ENCODE results near the gene EFNA5. TPM values are rescaled to one million over a fixed set of nuclear protein-coding genes. Genes with fewer than 3 reads are reported as not detected.

Gene EFNA5
- polyA plus RNA-seq, 3 donors: 0.01 TPM; not detected in 2

DNA sequence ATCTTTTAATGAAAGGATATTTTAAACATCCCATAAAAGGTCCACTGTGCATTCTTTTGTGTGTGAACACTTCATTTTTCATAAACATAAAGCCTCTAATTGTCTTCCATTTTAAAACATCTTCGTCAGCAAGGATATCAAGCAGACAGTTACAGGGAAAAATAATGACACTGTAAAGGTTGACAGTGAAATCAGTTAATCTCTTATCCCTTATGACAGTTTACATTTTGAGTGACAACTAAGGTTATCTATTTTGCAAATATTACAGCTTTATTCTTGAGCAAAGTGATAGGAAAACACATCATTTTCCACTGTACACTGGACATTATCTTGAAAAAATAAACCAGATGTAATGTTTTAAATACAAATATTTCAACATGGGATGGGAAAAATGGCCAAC is 28.7 kb upstream of the EFNA5 start:
- H3K79me2 ChIP-seq (ENCODE audit: insufficient read depth, low read length): no peaks in the 10 kb centered on the region
- H3K4me1 ChIP-seq (ENCODE audit: control insufficient read depth in 1 of 2, insufficient read depth in 2 of 2, low read length in 2 of 2): no peaks in the 10 kb centered on the region
- H3K9ac ChIP-seq (ENCODE audit: insufficient read depth, low read length, poor library complexity, severe bottlenecking): no peak overlapping the region
- no peak overlapping the region for H3K4me3 ChIP-seq (replicated peaks in 1 of 3; ENCODE audit: low read depth in 2 of 3, low read length in 3 of 3)
- H3K36me3 Mint-ChIP-seq: no peaks in the 10 kb centered on the region
- TF ChIP-seq, protein P1, sequence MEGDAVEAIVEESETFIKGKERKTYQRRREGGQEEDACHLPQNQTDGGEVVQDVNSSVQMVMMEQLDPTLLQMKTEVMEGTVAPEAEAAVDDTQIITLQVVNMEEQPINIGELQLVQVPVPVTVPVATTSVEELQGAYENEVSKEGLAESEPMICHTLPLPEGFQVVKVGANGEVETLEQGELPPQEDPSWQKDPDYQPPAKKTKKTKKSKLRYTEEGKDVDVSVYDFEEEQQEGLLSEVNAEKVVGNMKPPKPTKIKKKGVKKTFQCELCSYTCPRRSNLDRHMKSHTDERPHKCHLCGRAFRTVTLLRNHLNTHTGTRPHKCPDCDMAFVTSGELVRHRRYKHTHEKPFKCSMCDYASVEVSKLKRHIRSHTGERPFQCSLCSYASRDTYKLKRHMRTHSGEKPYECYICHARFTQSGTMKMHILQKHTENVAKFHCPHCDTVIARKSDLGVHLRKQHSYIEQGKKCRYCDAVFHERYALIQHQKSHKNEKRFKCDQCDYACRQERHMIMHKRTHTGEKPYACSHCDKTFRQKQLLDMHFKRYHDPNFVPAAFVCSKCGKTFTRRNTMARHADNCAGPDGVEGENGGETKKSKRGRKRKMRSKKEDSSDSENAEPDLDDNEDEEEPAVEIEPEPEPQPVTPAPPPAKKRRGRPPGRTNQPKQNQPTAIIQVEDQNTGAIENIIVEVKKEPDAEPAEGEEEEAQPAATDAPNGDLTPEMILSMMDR (IDR thresholded peaks at IDR 0.05): no peak
- no peak overlapping the region for H3K4me2 ChIP-seq (replicated peaks; ENCODE audit: extremely low read depth, low read length, poor library complexity, severe bottlenecking)
- peaks cover 0 to 5% (median 3%) of the 10 kb centered on the region in 7 donors for H3K9me3 Mint-ChIP-seq
- no peaks in the 10 kb centered on the region for H3K9me3 ChIP-seq (replicated peaks in 1 of 2; ENCODE audit: control insufficient read depth in 1 of 2, insufficient read depth in 1 of 2, low read length in 2 of 2)
- H2AFZ ChIP-seq (ENCODE audit: insufficient read depth, low read depth, low read length, poor library complexity, severe bottlenecking): no peak overlapping the region
- H3K27me3 ChIP-seq (ENCODE audit: control insufficient read depth in 2 of 2, insufficient read depth in 2 of 2, low read length in 2 of 2): no peaks in the 10 kb centered on the region
- no peak overlapping the region for H3K27ac Mint-ChIP-seq
- H3K36me3 ChIP-seq (replicated peaks in 1 of 2; ENCODE audit: control insufficient read depth in 1 of 2, insufficient read depth in 2 of 2, low read length in 2 of 2): no peaks in the 10 kb centered on the region
- H3K4me1 Mint-ChIP-seq: no peaks in the 10 kb centered on the region
- DNase-seq: no peak
- no CpG with 5 or more reads among the region's 1 CpG for WGBS (ENCODE audit: insufficient coverage)
- H4K20me1 ChIP-seq (ENCODE audit: insufficient read depth, low read length): no peaks in the 10 kb centered on the region
- H3K27ac ChIP-seq (ENCODE audit: low read depth in 1 of 2, low read length in 2 of 2): no peak overlapping the region
- no peaks in the 10 kb centered on the region for H3K27me3 Mint-ChIP-seq (ENCODE audit: low read depth in 3 of 3)
- intact Hi-C loops (cut with micrococcal nuclease): no loop called here
- H3K4me3 Mint-ChIP-seq: no peak overlapping the region

DNA sequence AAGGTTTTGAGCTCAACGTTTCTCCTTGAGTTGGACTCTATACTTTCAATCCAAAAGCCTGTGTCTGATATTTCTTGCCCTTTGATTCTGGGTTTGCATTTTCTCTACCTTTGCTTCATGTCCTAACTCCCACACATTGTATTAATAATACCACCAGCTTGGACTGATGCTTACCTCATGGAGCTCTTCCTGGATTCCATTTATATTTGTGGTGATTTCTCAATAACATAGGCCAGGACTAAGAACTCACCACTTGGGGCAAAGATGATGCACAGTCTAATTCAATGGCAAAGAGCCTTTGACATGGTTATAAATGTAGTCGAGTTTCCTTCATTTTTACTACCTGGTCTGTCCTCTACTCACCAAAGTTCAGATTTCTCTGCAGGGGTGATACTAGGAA is 27.5 kb upstream of the EFNA5 start:
- no peaks in the 10 kb centered on the region for H3K4me1 Mint-ChIP-seq
- Histone ChIP-seq H3K4me1 (ENCODE audit: control insufficient read depth in 1 of 2, insufficient read depth in 2 of 2, low read length in 2 of 2) (no peaks in the 10 kb centered on the region), H3K4me3 (replicated peaks in 1 of 3; ENCODE audit: low read depth in 2 of 3, low read length in 3 of 3) (no peak overlapping the region), H3K36me3 (replicated peaks in 1 of 2; ENCODE audit: control insufficient read depth in 1 of 2, insufficient read depth in 2 of 2, low read length in 2 of 2) (no peaks in the 10 kb centered on the region), H3K27ac (ENCODE audit: low read depth in 1 of 2, low read length in 2 of 2) (no peak overlapping the region), H3K4me2 (replicated peaks; ENCODE audit: extremely low read depth, low read length, poor library complexity, severe bottlenecking) (no peak overlapping the region), H3K79me2 (ENCODE audit: insufficient read depth, low read length) (no peaks in the 10 kb centered on the region), H2AFZ (ENCODE audit: insufficient read depth, low read depth, low read length, poor library complexity, severe bottlenecking) (no peak overlapping the region), H3K9me3 (replicated peaks in 1 of 2; ENCODE audit: control insufficient read depth in 1 of 2, insufficient read depth in 1 of 2, low read length in 2 of 2) (no peaks in the 10 kb centered on the region), H4K20me1 (ENCODE audit: insufficient read depth, low read length) (no peaks in the 10 kb centered on the region), H3K9ac (ENCODE audit: insufficient read depth, low read length, poor library complexity, severe bottlenecking) (no peak overlapping the region), H3K27me3 (ENCODE audit: control insufficient read depth in 2 of 2, insufficient read depth in 2 of 2, low read length in 2 of 2) (no peaks in the 10 kb centered on the region)
- H3K27ac Mint-ChIP-seq: no peak overlapping the region
- no peaks in the 10 kb centered on the region for H3K27me3 Mint-ChIP-seq (ENCODE audit: low read depth in 3 of 3)
- DNase-seq: no peak
- no peak overlapping the region for H3K4me3 Mint-ChIP-seq
- no peaks in the 10 kb centered on the region for H3K36me3 Mint-ChIP-seq
- peaks cover 0 to 8% (median 3%) of the 10 kb centered on the region in 7 donors for H3K9me3 Mint-ChIP-seq
- intact Hi-C loops (cut with micrococcal nuclease): no loop called here
- TF ChIP-seq, protein P1 (IDR thresholded peaks at IDR 0.05): no peak
- 92% methylated on average over 2 of the region's 2 CpGs for WGBS (ENCODE audit: insufficient coverage)

Data from CD14-positive monocyte (primary cell).